Stomach (tissue), 4 donors: ENCODE data around the gene ANKRD31.
"Not testable (repeated sequence)": the region's sequence is repeated elsewhere in the genome, so short reads cannot be mapped to it uniquely, and the experiment has no call there.

Experiments used
- POLR2A ChIP-seq, 4 donors: fragments of 450-650 bp; IDR thresholded peaks; one replicate each; pipeline ENCODE4 v1.6.1; 2016; ENCODE audit warnings: antibody characterized with exemption in 4 of 4, control low read depth in 2 of 4, mild to moderate bottlenecking in 1 of 4, moderate library complexity in 1 of 4
- POLR2AphosphoS5 ChIP-seq, 3 donors: sonication (generic); formaldehyde crosslinking; IDR thresholded peaks; one replicate each; pipeline ENCODE4 v1.6.1; 2016; ENCODE audit warnings: antibody characterized with exemption in 3 of 3
- TF ChIP-seq, protein P1 (sequence below), 7 experiments: fragments of 450-650 bp in 4 of 7; fragments of 200-600 bp in 3 of 7; sonication (generic) in 3 of 7; IDR thresholded peaks; one replicate each; pipeline ENCODE4 v1.5.1; 2016 to 2019; ENCODE audit warnings: antibody characterized with exemption in 7 of 7, control low read depth in 2 of 7, mild to moderate bottlenecking in 1 of 7

DNA sequence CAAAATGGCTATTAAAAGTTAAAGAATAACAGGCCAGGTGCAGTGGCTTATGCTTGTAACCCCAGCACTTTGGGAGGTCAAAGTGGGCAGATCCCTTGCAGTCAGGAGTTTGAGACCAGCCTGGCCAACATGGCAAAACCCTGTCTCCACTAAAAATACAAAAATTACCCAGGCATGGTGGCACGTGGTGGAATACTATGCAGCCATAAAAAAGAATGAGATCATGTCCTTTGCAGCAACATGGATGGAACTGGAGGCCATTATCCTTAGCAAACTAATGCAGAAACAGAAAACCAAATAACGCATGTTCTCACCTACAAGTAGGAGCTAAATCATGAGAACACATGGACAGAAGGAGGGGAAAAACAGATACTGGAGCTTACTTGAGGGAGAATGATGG, 15.9 kb downstream of the ANKRD31 start:
- TF ChIP-seq, protein P1, sequence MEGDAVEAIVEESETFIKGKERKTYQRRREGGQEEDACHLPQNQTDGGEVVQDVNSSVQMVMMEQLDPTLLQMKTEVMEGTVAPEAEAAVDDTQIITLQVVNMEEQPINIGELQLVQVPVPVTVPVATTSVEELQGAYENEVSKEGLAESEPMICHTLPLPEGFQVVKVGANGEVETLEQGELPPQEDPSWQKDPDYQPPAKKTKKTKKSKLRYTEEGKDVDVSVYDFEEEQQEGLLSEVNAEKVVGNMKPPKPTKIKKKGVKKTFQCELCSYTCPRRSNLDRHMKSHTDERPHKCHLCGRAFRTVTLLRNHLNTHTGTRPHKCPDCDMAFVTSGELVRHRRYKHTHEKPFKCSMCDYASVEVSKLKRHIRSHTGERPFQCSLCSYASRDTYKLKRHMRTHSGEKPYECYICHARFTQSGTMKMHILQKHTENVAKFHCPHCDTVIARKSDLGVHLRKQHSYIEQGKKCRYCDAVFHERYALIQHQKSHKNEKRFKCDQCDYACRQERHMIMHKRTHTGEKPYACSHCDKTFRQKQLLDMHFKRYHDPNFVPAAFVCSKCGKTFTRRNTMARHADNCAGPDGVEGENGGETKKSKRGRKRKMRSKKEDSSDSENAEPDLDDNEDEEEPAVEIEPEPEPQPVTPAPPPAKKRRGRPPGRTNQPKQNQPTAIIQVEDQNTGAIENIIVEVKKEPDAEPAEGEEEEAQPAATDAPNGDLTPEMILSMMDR (IDR thresholded peaks at IDR 0.05): not testable (repeated sequence)
- TF ChIP-seq POLR2AphosphoS5, POLR2A (IDR thresholded peaks at IDR 0.05): not testable (repeated sequence)
